HG03442 (cell line): ENCODE results near the gene IQCN.
A peak's percentile ranks its signal among the peaks of the same experiment; 100 is the strongest.

ENCODE experiments used
- ATAC-seq: cut with Tn5 transposase; IDR thresholded peaks from one replicate; pipeline ENCODE4 v1.9.1; 2021; ENCODE audit warnings: mild to moderate bottlenecking, moderate library complexity; ENCODE audit not compliant: unreplicated experiment

Gene IQCN

GRCh38 chr19:18274219-18274780, at the start of gene IQCN:
IQCN (minus strand) TSS chr19:18274452; CDS start chr19:18269478, 4,974 bp downstream.
- no peak for ATAC-seq

GRCh38 chr19:18322759-18323460, 48.7 kb upstream of the IQCN start, which contains the start of gene LSM4:
LSM4 (minus strand) TSS chr19:18323076; CDS start chr19:18323020, 56 bp downstream.
- peak; percentile 91 for ATAC-seq

- ATAC-seq: no peak
Measured at GRCh38 chr19:18322318-18322758, 48.1 kb upstream of the IQCN start.

- no peak for ATAC-seq
Measured at GRCh38 chr19:18321734-18322102, 47.5 kb upstream of the IQCN start.

GRCh38 chr19:18320865-18321733, 46.8 kb upstream of the IQCN start:
- no peak for ATAC-seq

- no peak for ATAC-seq
Measured at GRCh38 chr19:18319591-18320135, 45.4 kb upstream of the IQCN start.

GRCh38 chr19:18317961-18318800, 43.9 kb upstream of the IQCN start:
- no peak for ATAC-seq

GRCh38 chr19:18313398-18313797, 39.1 kb upstream of the IQCN start:
- no peak for ATAC-seq

- ATAC-seq: no peak
Measured at GRCh38 chr19:18312092-18312534, 37.9 kb upstream of the IQCN start.

- ATAC-seq: no peak
Measured at GRCh38 chr19:18311502-18312091, 37.3 kb upstream of the IQCN start.

GRCh38 chr19:18310966-18311365, 36.7 kb upstream of the IQCN start:
- ATAC-seq: no peak

GRCh38 chr19:18310118-18310909, 36.1 kb upstream of the IQCN start:
- no peak for ATAC-seq

GRCh38 chr19:18309525-18310064, 35.3 kb upstream of the IQCN start:
- ATAC-seq: no peak

- no peak for ATAC-seq
Measured at GRCh38 chr19:18308948-18309325, 34.7 kb upstream of the IQCN start.

- no peak for ATAC-seq
Measured at GRCh38 chr19:18308051-18308947, 34.0 kb upstream of the IQCN start.

- no peak for ATAC-seq
Measured at GRCh38 chr19:18307271-18307681, 33.0 kb upstream of the IQCN start.

- ATAC-seq: no peak
Measured at GRCh38 chr19:18306888-18307260, 32.6 kb upstream of the IQCN start.
